HG03575 (cell line): ENCODE data around the gene STAC.

Experiments
- ATAC-seq: cut with Tn5 transposase; IDR thresholded peaks from one replicate; pipeline ENCODE4 v1.9.1; 2021; ENCODE audit not compliant: unreplicated experiment, insufficient number of reproducible peaks, low FRiP score; ENCODE audit errors: extremely low read depth

The STAC gene, protein sequence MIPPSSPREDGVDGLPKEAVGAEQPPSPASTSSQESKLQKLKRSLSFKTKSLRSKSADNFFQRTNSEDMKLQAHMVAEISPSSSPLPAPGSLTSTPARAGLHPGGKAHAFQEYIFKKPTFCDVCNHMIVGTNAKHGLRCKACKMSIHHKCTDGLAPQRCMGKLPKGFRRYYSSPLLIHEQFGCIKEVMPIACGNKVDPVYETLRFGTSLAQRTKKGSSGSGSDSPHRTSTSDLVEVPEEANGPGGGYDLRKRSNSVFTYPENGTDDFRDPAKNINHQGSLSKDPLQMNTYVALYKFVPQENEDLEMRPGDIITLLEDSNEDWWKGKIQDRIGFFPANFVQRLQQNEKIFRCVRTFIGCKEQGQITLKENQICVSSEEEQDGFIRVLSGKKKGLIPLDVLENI

DNA sequence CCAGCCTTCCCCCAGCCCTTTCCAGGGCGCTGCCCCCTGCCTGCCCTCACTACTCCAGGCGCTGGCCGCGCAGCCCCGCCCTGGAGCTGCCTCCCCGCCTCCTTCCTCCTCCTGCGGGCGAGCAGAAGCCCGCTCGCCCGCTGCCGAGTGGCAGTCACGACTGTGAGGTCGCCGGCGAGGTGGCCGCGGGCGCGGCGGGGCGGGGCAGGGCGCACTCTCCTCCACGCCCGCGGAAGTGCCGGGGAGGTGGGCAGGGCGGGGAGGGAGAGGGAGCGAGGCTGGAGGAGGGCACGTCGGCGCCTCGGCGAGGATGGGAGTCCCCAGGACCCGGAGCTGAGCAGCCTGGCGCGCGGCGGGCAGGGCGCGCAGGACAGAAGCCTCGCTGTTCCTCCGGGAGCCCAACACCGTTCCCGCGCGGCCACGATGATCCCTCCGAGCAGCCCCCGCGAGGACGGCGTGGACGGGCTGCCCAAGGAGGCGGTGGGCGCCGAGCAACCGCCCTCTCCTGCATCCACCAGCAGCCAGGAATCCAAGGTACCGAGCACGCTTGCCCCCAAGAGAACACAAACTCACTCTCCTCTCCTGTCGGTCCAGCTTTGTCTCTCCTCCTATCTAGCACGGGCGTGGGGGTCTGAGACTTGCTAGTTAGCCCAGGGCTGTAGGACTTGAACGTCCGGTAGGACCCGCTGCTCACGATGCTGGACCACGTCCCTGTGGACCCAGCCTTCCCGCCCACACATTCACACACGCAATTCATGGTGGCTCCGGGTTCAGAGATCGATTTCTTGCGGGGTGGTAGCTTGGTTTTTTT is at the start of gene STAC:
TSS of gene STAC (plus strand) at position 284 of the 811 bp plus-strand sequence. CDS start at position 424, 140 bp downstream.
- no peak for ATAC-seq

DNA sequence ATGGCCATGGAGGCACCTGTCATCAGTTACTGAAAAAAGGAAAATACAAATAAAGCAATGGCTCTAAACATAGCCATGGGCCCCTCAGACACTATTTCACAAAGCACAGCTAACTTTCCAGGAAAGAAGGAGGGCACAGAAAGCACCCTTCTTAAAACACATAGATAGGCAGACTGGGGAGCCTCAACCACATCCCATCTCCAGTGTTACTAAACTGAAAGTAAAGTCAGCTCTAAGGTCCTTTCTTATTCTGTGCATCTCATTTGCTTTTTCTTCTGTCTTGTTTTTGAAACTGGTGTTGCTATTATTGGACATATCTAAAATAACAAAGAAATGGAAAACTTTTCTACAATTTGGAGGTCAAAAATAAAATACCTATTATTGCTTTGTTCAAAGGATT is 48.2 kb upstream of the STAC start:
- no peak for ATAC-seq

DNA sequence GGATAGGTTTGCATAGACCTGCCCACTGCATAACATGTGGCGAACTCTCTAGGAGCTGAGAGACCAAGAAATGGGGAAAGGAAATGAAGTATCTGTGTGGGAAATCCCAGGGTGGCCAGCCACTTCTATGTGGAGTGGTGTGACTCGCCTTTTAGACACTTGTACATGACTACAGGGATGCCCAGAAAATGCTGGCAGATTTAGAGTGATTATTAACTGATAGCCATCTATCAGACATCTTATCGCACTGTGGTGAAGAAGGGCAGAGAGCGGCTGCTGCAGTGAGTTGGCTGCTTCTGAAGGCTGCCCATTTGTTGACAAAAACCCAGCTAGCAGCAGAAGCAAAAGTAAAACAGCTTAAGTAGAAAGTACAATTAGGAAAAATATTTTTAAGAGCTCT is 18.1 kb upstream of the STAC start:
- ATAC-seq = no peak

DNA sequence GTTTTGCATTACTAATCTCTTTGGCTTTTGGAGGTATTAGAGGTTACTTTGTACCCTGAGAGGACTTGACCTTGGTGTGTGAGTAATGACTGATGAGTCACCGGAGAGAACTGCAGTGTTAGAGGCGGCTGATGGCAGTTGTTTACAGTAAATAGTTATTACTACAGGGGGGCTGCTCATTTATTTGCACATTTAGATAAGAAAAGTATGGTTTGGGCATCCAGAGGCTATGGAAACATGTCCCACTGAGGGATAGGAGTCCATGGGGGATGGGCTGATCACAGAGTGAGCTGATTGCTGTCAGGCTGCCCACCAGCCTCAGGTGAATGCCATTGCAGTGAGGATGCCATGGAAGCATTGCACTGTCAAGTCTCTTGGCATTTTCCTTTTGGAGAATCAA is 17.3 kb upstream of the STAC start:
- ATAC-seq = no peak

DNA sequence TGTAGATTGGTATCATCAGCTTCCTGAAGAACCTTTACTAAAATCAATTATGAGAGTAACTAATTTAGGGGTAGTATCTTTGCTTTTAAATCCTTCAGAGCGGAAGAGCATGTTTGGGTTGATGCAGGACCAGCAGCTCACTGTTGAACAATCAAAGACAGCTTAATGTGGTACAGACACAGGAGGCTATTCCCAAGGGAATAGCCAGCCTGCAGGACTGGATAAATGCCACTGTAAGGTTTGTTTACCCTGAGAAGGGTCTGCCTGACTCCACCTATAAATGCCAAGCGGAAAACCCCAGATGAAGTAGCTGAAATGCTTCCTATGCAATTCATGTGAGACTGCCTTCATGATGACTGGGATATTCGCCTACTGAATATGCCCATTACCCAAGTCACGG is 16.0 kb upstream of the STAC start:
- ATAC-seq = no peak

DNA sequence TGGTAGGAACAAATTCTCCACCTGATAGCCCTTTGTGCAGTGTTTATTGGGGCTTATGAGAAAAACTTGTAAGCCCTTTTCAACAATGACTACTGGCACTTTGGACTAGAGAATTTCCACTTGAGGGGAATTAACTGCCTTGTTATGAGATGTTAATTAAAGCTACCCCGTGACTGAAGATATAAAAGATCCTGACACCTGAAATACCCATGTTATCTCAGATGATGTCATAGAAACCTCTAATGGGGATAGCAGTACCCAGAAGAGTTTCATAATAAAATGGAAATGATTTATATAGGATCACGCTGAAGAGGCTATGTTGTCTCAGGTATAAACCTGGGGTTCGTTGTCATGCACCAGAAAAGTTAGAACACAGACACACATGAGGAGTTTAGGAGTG is 14.5 kb upstream of the STAC start:
- no peak for ATAC-seq

DNA sequence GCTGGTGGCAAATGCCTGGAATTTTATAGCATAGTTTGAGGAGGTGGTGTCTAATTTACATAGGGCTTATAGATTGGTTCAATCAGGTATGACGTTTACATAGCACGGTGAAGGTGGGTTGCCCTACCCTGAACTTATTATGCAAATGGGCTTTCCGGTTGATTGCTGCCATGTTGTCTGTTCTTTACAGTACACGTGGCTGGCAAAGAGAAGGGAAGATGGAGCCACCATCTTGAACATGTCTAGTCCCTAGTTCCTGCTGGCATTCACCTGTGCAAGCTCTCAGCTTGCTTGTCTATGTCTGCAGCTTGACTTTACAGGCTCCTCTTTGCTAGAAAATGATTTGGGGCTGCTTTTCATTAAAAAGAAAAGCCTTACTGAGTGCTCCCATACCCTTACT is 14.0 kb upstream of the STAC start:
- ATAC-seq = no peak

DNA sequence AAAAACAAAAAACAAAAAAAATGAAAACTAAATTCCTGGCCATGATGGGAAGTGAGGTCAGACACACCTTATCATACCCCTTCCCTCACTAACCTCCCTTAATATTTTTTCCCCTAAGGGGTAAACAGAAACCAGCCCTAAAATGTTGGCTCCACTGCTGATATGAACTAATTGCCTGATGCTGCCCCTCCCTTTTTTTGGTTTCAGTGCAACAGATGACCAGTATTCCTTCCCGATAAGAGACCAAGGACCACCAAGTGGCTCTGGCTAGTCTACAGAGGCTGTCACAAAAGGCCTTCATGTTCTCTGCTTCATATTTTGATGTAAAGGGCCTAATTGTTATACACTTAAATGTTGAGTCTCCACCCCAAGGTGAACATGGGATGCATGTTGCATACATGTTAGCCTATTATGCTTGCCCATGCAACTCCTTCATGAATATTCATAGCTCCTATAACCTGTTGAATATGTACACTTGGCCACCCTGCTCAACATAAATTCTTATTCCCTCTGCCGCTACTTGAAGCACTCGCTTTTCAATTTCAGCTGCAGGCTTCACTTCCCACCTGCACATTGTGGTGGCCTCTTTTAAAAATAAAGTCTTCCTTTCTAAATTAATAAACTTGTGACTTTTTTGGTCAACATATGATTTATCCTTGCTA is 12.3 kb upstream of the STAC start:
- no peak for ATAC-seq

DNA sequence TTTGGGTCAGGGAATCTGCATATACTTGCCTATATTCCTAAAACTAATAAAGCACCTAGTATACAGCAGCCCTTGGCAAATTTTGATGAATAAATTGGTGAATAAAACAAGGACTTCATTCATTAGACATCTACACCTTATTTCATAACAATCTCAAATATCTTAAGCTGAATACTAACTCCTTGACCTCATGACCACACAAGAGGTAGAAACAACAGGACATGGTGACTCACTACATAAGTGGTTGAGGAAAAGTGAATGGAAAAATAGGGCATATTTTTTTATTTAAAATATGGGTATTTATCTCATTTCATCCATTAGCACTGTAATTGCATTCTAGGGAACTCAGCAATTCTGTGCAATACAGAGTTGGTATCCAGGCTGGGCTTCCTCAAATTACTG is 7.8 kb upstream of the STAC start:
- ATAC-seq = no peak

DNA sequence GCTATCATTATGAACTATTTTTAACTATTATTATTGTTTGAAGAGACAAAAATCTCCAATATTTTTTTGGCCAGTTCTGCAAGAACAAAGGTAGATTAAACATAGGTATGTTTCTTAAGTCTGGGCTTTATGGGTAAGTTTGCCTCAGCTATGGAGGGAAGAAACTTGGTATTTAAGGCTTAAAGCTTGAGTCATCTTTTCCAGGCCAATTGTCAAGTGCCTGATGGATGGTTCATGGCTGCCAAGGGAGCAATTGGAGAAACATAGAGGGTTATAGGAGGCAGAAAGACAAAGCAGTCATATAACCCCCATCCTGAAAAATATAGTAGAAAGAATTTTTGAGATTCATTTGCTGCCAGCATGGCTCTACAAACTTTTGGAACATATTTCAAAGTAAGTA is 7.2 kb upstream of the STAC start:
- no peak for ATAC-seq

DNA sequence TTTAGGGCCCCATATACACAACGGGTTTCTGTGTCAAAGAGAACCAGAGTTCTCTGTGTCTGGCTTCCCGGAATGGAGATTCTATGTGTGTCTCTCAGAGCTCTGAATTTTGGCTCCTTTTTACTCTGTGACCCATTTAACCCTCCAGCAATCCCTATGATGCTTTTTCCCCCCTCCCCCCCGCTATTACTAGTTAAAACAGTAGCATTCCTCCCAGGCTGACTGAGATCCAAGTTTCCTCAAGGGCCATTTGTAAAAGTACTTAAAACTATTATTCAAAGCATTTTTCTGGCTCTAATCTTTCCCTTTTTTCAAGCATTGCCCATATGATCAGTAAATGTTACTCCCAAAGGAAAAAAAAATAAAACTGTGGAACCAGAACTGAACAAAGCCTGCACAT is 6.6 kb upstream of the STAC start:
- ATAC-seq = no peak

DNA sequence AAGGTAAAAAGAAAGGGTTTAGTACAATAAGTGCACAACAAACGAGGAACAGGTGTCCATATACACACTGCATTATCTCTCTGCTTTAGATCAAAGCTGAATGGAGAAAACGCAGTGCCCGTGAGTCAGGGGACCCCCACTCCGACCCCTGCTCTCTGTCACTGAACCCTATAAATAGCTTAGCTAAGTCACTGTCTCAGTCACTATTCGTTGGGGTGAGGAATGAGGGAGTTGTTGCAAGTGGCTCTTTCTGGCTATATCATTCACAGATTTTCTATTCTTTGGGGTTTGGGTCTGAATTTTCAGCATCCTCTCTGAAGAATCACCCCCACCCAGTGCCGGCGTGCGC is 458 bp upstream of the STAC start:
- ATAC-seq = no peak

DNA sequence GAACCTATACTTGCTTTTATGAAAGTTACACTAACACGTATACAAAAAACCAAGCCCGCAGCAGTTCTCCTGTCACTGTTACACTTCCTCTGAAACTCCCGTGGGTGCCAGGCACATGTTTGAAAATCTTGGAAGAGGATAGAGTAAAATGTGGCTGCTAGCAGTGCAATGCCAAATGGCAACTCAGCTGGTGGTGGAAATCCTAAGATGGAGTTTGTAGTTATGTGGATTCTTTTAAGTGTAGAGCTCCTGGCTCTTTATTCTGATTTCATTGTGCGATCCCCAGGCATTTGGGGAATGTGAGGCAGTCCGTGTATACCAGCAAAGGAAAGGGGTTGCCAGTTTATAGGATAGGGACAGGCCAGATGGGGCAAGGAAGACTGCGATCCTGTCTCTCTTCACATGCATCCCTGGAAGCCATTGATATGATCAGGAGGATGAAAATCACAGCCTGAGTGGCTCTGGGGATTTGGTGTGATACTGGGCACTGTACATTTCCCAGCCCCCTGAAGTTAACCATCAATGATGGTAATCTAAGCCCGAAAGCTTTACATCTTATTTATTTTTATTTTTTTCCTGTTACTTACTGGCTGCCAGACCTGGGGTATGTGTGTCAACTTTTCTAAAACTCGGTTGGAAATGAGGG is 1.1 kb downstream of the STAC start:
- ATAC-seq = no peak

DNA sequence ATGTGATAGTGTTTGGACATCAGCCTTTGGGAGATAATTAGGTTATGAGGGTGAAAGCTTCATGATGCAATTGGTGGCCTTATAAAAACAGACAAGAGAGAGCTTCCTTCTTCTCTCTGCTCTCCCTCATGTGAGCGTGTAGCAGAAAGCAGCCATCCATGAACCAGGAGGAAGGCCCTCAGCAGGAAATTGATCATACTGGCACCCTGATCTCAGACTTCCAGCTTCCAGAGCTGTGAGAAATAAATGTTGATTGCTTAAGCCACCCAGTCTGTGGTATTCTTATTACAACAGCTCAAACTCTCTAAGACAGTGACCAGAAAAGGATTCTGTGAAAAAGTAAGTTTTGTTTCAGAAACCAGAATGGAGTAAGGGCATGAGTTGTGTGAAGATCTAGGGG is 13.3 kb downstream of the STAC start:
- no peak for ATAC-seq

DNA sequence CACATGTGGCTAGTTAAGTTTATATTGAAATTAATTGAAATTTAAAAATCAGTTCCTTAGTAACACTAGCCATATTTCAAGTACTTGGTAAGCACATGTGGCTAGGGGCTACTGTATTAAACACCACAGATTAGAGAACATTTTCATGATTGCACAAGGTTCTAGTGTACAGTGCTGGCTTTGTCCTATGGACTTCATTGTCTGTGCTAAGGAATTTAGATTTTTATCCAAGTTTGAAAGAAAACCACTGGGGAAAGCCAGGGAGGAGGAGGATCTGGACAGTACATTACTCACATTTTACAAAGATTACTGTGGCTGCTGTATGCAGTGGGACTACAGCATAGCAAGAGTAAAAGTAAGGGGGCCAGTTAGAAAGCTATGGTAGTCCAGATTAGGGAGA is 13.9 kb downstream of the STAC start:
- ATAC-seq = no peak

DNA sequence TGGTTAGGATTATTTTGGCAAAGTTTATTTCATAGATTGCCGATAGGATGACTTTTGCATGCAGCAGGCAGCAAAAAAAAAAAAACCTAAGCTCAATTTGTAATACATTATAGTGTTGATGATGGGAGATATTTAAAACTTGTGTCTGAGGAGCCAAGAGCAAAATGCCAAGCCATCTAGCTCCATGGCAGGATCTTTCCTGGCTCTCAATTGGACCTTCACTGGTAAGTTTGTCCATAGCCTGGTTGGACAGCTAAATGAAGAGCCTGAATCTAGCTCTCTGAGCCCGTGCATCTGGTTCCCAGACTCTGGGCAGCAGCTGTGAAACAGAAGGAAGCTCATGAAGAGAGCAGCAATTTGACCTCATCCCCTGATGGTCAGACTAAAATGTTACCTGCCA is 17.5 kb downstream of the STAC start:
- ATAC-seq = no peak

DNA sequence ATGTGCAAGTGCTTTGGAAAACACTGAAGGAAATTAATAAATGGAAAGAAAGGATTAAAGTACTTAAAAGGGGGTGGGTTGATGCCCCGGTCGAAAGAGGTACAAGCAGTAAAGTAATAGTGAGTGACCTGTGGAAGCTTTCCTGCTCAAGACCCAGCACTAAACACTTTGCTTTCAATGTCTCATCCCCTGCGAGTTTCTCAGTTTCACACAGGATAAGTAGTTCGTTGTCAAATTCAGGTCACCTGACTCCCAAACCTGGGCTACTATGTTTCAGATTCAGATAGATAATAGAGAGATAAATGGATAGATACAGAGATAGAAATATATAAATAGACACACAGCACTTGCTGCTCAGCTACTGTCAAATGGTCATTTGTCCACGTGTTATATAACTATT is 19.6 kb downstream of the STAC start:
- ATAC-seq = no peak

DNA sequence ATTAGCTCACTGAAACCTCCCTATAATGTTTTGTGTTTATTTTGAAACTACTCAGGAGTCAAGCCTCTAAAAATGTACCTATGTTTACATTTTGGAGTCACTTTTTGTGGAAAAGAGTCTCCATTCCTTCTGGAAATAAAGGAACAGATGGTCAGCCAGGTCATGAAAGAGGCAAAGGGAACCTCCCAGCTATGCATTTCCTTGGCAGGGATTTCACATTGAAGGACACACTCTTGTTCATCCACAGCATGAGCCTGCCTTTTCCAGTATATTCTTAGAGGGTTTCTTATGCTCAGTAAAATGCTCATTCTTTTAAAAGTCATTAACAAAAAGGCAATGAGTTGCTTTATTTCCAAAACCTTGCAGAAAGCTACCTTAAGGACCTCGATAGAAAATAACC is 20.8 kb downstream of the STAC start:
- ATAC-seq = no peak

DNA sequence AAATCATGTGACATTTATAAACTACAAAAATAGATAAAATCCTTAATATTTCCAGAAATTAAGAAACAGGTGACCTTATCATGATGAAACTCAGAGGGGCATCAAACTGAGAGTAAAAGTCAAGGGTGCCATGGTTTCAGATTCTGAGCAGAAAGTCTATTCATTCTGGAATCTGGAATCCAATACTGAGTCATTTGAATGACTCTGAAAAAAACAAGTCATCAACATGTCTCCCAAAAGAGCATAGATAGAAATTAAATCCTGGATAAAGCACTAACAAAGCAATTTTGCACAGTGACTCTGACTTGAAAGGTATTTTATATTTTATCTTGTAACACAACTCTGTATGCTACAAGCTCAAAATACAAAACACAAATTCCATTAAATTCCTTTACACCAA is 23.4 kb downstream of the STAC start:
- no peak for ATAC-seq

DNA sequence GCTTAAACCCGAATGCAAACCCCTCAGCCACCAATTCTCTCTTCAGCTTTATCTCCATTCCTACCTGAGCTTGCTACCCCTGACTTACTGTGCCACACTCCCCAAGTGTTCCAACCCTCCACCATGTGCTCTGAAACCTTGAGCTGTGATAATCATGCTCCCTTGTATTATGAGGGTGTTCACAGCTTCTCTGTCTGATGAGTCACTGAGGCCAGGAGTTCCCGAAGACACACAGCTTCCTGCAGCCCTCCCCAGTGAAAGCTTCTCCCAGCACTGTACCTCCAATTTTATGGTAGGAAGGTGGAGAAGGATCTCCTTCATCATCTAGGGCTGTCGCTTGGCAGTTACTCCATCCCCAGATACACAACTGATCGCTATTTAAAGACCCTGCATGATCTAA is 24.9 kb downstream of the STAC start:
- no peak for ATAC-seq
